GM21526 (cell line): ENCODE results near the gene THOC5.
"Not testable (repeated sequence)": the region's sequence is repeated elsewhere in the genome, so short reads cannot be mapped to it uniquely, and the experiment has no call there.

Experiments used
- ATAC-seq: cut with Tn5 transposase; IDR thresholded peaks from one replicate; pipeline ENCODE4 v1.9.1; 2021; ENCODE audit warnings: moderate library complexity; ENCODE audit not compliant: unreplicated experiment, low FRiP score

Gene THOC5

DNA sequence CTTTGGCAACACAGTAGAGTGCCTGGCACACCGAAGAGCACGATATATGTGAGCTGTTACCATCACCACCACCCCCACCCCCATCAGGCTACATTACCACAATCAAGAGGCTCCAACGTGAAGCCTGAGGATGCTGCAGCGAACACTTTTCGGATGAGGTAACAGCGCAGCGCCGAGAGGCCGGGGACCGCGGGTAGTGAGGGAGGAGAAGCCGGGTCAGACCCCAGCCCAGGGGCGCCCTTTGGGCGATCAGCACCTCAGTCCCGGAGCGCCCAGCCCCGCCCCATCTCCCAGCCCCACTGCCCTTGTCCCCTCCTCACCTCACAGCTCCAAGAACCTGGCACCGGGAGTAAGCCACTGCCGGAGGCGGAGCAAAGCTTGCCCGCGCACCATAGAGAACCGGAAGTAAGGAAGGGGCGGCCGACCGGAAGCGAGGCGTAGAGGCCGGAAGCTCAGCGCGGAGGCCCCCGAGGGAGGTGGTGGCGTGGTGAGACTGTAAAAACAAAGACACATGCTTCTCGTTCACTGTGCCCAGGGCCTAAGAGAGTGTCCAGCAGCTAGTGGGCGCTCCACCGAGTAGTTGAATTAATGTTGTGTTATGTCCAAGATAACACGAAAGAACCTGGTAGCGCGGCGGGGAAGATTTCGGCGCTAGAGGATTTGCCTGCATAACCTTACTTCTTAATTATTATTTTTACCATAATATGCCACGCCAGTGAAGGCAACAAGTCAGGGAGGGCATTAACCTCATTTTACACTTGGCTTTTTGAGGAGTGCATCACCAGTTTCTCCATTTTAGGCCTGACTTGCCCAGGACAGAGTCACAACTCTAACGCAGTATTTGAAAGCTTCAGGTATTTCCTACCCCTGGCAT is at the start of gene THOC5:
Gene THOC5 (minus strand): TSS at position 407 of the 874 bp plus-strand sequence. CDS start 4,610 bp downstream, outside the sequence.
- peak; percentile 87 for ATAC-seq

DNA sequence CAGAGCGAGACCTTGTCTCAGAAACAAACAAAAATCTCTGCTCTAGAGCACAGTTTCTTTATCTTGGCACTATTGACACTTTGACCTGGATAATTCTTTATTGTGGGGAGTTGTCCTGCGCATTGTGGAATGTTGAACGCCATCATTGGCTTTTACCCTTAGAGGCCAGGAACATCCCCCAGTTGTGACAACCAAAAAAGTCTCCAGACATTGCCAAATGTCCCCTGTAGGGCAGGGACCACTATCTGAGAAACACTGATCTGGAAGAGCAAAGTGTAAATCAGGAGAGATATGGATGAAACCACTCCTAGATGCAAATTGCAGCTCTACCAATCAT is 45.1 kb upstream of the THOC5 start:
- no peak for ATAC-seq

DNA sequence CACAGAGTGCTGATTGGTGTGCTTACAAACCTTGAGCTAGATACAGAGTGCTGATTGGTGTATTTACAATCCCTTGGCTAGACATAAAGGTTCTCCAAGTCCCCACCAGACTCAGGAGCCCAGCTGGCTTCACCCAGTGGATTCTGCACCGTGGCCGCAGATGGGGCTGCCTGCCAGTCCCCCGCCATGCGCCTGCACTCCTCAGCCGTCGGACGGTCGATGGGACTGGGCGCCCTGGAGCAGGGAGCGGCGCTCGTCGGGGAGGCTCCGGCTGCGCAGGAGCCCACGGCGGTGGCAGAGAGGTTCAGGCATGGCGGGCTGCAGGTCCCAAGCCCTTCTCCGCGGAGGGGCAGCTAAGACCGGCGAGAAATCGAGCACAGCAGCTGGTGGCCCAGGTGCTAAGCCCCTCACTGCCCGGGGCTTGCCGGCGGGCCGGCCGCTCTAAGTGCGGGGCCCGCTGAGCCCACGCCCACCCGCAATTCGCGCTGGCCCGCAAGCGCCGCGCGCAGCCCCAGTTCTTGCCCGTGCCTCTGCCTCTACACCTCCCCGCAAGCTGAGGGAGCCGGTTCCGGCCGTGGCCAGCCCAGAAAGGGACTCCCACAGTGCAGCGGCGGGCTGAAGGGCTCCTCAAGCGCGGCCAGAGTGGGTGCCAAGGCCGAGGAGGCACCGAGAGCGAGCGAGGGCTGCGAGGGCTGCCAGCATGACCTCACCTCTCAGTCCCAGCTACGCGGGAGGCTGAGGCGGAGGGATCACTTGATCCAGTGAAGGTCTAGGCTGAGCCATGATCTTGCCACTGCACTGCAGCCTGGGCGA is 44.5 kb upstream of the THOC5 start:
- not testable (repeated sequence) for ATAC-seq

- no peak for ATAC-seq
Measured at GRCh38 chr22:29596408-29596807, 42.9 kb upstream of the THOC5 start.

GRCh38 chr22:29594447-29594846 is 40.9 kb upstream of the THOC5 start:
- ATAC-seq = not testable (repeated sequence)

DNA sequence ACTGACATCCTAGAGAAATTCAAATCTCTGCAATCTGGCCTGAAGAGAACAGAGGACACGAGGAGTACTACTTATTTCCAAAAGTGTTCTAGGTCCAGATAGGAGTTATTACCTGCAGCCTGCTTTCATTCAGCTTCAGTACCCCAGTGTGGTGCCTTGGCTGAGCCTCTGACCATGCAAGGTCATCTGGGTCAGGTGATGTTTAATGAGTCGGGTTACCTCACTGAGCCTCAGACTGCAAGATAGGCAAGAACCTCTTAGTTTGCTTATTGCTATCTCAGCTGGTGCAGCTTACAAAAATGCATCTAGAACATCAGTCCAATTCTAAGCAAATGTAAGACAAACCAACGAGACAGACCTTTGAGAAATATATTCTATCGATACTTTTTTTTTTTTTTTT is 40.4 kb upstream of the THOC5 start:
- ATAC-seq = no peak

DNA sequence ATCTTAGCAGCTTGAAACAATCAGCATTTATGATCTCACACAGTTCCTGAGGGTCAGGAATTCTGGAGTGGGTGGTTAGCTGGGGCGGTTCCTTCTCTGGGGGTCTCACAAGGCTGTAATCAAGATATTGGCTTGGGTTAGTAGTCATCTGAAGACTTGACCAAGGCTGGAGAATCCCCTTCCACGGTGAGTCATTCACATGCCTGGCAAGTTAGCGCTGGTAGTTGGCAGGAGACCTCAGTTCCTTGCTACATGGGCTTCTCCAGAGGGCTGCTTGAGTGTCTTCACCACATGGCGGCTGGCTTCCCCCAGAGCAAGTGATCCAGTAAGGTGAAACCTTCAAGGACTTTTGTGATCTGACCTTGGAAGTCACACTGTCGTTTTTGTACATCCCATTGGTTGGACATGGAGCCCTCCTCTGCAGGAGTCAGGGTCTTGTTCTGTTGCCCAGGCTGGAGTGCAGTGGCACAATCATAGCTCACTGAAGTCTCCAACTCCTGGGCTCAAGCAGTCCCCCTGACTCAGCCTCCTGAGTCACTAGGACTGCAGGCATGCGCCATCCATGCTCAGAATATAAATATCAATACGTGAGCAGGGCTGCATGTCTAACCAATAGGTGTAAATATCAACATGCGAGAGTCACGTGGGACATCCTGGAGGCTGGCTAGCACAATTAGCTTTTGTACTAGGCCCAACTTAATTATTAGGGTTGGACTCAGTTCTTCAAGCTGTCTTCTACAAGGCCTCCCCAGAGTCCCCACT is 34.6 kb upstream of the THOC5 start:
- ATAC-seq = no peak

- not testable (repeated sequence) for ATAC-seq
Measured at GRCh38 chr22:29586193-29586705, 32.7 kb upstream of the THOC5 start.

DNA sequence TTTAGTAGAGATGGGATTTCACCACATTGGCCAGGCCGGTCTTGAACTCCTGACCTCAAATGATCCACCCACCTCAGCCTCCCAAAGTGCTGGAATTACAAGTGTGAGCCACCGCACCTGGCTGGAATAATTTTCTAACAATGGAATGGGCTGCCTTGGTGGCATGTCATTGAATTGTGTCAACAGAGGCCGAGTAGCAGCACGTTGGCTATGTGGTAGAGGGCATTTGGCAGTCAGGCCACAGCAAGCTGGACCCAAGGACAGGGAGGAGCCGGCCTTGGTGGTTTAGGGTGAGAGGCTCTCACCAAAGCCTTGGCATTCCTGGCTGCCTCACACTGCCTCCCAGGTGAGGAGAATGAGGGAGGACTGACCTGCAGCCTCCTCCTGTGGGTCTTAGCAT is 31.4 kb upstream of the THOC5 start:
- ATAC-seq = no peak

DNA sequence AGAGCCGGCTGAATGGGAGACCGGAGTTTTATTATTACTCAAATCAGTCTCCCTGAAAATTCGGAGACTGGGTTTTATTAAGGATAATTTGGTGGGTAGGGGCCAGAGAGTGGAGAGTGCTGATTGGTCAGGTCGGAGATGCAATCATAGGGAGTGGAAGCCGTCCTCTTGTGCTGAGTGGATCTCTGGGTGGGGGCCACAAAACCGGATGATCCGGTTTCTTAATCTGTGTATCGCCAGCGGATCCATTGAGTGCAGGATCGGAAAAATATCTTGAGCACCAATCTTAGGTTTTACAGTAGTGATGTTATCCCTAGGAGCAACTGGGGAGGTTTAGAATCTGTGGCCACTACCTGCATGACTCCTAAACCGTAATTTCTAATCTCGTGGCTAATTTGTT is 28.2 kb upstream of the THOC5 start:
- ATAC-seq = no peak

DNA sequence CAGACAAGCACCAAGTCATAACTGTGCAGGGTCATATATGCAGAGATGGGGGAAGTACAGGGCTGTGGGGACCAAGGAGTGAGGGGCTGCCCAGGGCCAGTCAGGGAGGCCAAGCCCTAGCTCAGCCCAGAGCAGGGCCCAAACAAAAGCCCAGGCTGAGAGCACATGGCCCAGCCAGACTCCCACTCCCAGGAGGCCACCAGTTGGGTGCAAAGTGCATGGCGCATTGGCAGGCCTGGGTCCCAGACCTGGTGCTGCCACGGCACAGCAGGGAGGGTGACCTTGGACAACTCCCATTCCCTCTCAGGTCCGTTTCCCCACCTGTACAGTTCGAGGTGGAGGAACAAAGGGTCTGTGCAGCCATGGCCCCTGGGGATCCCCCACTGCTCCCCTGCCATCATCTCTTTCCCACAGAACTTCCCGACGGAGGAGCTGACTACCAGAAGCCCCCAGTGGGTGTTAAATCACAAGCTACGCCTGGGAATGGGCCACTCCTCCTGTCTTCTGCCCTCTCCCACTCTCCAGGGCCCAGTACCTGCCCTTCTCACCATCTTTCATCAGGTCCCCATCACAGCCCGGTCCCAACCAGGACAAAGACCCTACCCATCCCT is 26.7 kb upstream of the THOC5 start:
- no peak for ATAC-seq

GRCh38 chr22:29578462-29579200 is 25.1 kb upstream of the THOC5 start:
- no peak for ATAC-seq

DNA sequence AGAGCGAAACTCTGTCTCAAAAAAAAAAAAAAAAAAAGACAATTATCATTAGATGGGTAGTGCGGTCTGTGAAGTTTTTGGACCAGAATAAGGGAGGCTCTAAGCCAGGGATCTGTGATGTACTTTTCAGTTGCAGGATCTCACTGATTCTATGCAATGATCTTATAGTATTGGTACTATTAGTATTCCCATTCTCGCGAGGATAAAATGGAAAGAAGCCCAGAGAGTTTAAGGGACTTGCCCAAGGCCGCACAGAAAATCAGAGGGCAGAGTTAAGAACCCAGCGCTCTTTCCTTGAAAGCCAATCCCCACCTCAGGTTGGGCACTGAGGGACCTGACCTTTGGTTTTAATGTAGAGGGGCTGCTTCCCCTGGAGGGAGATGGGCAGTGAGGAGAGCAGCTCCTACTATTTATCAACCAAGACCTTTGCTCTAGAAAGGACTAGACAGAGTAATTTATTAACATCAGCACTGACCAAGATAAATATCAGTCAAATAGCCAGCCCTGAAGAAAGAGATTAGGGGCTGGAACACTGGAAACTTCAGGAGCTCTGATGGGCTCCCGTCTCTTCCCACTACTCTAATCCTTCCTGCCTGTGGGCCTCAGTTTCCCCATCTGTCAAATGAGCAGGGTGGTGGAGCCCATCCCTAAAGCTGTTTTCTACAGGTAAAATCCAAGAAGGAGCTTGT is 21.3 kb upstream of the THOC5 start:
- ATAC-seq = no peak

- ATAC-seq = no peak
Measured at GRCh38 chr22:29570912-29571549, 17.5 kb upstream of the THOC5 start.

DNA sequence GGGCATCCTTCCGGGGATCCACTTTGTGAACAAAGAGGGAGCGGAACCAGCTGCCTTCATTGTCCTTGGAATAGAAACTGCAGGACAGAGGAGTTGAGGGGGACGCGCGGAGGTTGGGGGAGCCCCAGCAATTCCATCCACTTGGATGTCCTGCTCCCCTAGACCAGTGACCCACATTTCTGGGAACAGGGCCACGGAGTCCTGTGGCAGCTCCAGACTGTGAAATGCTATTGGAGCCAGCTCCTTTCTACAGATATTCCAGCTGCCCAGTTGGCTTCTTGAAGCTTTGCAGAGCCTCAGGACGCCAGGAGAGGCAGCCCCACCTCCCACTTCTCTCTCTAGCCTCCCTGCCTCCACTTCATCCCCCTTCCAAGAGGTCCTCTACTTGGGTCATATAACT is 16.9 kb upstream of the THOC5 start:
- no peak for ATAC-seq

GRCh38 chr22:29569011-29569678 is 15.6 kb upstream of the THOC5 start:
- ATAC-seq = no peak

DNA sequence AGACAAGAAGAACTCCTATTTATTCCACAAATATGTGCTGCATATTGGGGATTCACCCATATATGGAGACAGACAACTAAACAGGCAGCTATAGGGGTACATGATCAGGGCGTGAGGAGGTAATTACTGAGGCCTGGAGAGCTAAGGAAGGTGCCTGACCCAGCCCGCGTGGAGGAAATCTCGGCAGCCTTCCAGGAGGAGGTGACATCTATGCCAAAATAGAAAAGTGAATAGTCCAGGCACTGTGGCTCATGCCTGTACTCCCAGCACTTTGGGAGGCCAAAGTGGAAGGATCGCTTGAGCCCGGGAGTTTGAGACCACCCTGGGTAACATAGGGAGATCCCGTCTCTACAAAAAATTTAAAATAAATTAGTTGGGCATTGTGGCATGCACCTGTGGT is 13.8 kb upstream of the THOC5 start:
- ATAC-seq = no peak

GRCh38 chr22:29566513-29566912 is 13.0 kb upstream of the THOC5 start:
- ATAC-seq = not testable (repeated sequence)
